MM.1S (cell line): ENCODE data around the gene PSMD14.

ENCODE experiments used
- DNase-seq: peaks from one replicate; pipeline ENCODE4 v3.0.0-alpha.2; 2015
- H2AFZ ChIP-seq: fragments of 300-600 bp; sonication (generic); 2 replicates; pipeline ENCODE4 v1.6.0; 2016; ENCODE audit warnings: antibody characterized with exemption, low read length
- H3F3A ChIP-seq: fragments of 300-600 bp; sonication (generic); 2 replicates; pipeline ENCODE4 v1.6.1; 2016; ENCODE audit warnings: mild to moderate bottlenecking, antibody characterized with exemption, low read length, moderate library complexity, mixed read lengths; ENCODE audit not compliant: insufficient read depth
- H3K27ac ChIP-seq: fragments of 300-600 bp; sonication (generic); 2 replicates; pipeline ENCODE4 v1.5.1; 2016; ENCODE audit warnings: mild to moderate bottlenecking, low read length
- H3K27me3 ChIP-seq: fragments of 300-600 bp; sonication (generic); replicated peaks from 2 replicates; pipeline ENCODE4 v1.6.0; 2016; ENCODE audit warnings: low read length; ENCODE audit not compliant: insufficient read depth
- H3K36me3 ChIP-seq: fragments of 300-600 bp; sonication (generic); replicated peaks from 2 replicates; pipeline ENCODE4 v1.6.1; 2016; ENCODE audit warnings: mild to moderate bottlenecking, low read length, mixed read lengths; ENCODE audit not compliant: insufficient read depth
- H3K4me1 ChIP-seq: fragments of 300-600 bp; sonication (generic); 2 replicates; pipeline ENCODE4 v1.6.1; 2016; ENCODE audit warnings: low read length, mixed read lengths
- H3K4me2 ChIP-seq: fragments of 300-600 bp; sonication (generic); 2 replicates; pipeline ENCODE4 v1.6.0; 2016; ENCODE audit warnings: low read depth, low read length
- H3K4me3 ChIP-seq: fragments of 300-600 bp; sonication (generic); 2 replicates; pipeline ENCODE4 v1.5.1; 2016; ENCODE audit warnings: low read length, mixed read lengths
- H3K79me2 ChIP-seq: fragments of 300-600 bp; sonication (generic); 2 replicates; pipeline ENCODE4 v1.6.1; 2016; ENCODE audit warnings: mixed run types, low read length, mixed read lengths
- H3K9ac ChIP-seq: fragments of 300-600 bp; sonication (generic); 2 replicates; pipeline ENCODE4 v1.6.1; 2016; ENCODE audit warnings: low read length, mixed read lengths
- H3K9me2 ChIP-seq: fragments of 300-600 bp; sonication (generic); replicated peaks from 2 replicates; pipeline ENCODE4 v1.6.1; 2016; ENCODE audit warnings: mild to moderate bottlenecking, low read length, mixed read lengths; ENCODE audit not compliant: insufficient read depth
- H3K9me3 ChIP-seq: fragments of 300-600 bp; sonication (generic); replicated peaks from 2 replicates; pipeline ENCODE4 v1.6.1; 2016; ENCODE audit warnings: mild to moderate bottlenecking, low read length, mixed read lengths; ENCODE audit not compliant: insufficient read depth
- H4K20me1 ChIP-seq: fragments of 300-600 bp; sonication (generic); 2 replicates; pipeline ENCODE4 v1.6.1; 2016; ENCODE audit warnings: mild to moderate bottlenecking, low read length, moderate library complexity, mixed read lengths; ENCODE audit not compliant: insufficient read depth
- CTCF ChIP-seq: fragments of 300-600 bp; sonication (generic); IDR thresholded peaks from 2 replicates; pipeline ENCODE4 v1.5.1; 2016; ENCODE audit warnings: antibody characterized with exemption, low read length, mixed read lengths
- EZH2 ChIP-seq: fragments of 300-600 bp; sonication (generic); optimal IDR thresholded peaks from 2 replicates; pipeline ENCODE3; 2017; ENCODE audit warnings: low read depth, mild to moderate bottlenecking, antibody characterized with exemption, low read length, mixed read lengths
- EZH2phosphoT487 ChIP-seq: fragments of 300-600 bp; sonication (generic); IDR thresholded peaks from 2 replicates; pipeline ENCODE4 v1.6.1; 2018; ENCODE audit warnings: antibody characterized with exemption, low read length

The PSMD14 gene

GRCh38 chr2:161388146-161388779 is 80.0 kb downstream of the PSMD14 start:
- H3K4me2 ChIP-seq: no peak overlapping the region
- H3K79me2 ChIP-seq: peaks cover 29% of the 10 kb centered on the region

GRCh38 chr2:161391737-161392506 is 83.7 kb downstream of the PSMD14 start:
- Histone ChIP-seq H4K20me1 (no peaks in the 10 kb centered on the region), H3K79me2 (peaks cover 28% of the 10 kb centered on the region), H3K9me2 (no peaks in the 10 kb centered on the region), H3K4me1 (peaks cover 2% of the 10 kb centered on the region; the same call in 1 of the 2 replicates), H3K9me3 (no peaks in the 10 kb centered on the region), H3K9ac (no peak overlapping the region), H2AFZ (no peak overlapping the region), H3K4me3 (no peak overlapping the region), H3K36me3 (peaks cover 17% of the 10 kb centered on the region), H3K27ac (no peak overlapping the region), H3F3A (no peaks in the 10 kb centered on the region), H3K4me2 (no peak overlapping the region), H3K27me3 (no peaks in the 10 kb centered on the region)
- DNase-seq: no peak
- no peak for TF ChIP-seq EZH2phosphoT487
- TF ChIP-seq EZH2: no peak
- no peak for TF ChIP-seq CTCF

More at GRCh38 chr2:161388146-161388779, 80.0 kb downstream of the PSMD14 start:
- H4K20me1 ChIP-seq: no peaks in the 10 kb centered on the region
- TF ChIP-seq EZH2 (no peak), EZH2phosphoT487 (no peak), CTCF (no peak)
- H3K9me2 ChIP-seq: no peaks in the 10 kb centered on the region
- no peaks in the 10 kb centered on the region; the same call in 1 of the 2 replicates for H3K36me3 ChIP-seq
- no peaks in the 10 kb centered on the region for H3K27me3 ChIP-seq
- peaks cover 9% of the 10 kb centered on the region; the same call in 1 of the 2 replicates for H3F3A ChIP-seq
- no peaks in the 10 kb centered on the region for H3K9me3 ChIP-seq
- peaks cover 20% of the 10 kb centered on the region for H3K4me1 ChIP-seq
- no peak overlapping the region for H3K27ac ChIP-seq
- H2AFZ ChIP-seq: no peak overlapping the region
- H3K4me3 ChIP-seq: no peak overlapping the region
- H3K9ac ChIP-seq: no peak overlapping the region
- no peak for DNase-seq

- no peaks in the 10 kb centered on the region for H3F3A ChIP-seq
- H3K27ac ChIP-seq: no peak overlapping the region
- no peaks in the 10 kb centered on the region for H3K79me2 ChIP-seq
- H4K20me1 ChIP-seq: no peaks in the 10 kb centered on the region
- DNase-seq: no peak
- no peaks in the 10 kb centered on the region for H3K9me3 ChIP-seq
- H3K4me3 ChIP-seq: no peak overlapping the region
- no peaks in the 10 kb centered on the region for H3K27me3 ChIP-seq
- no peak overlapping the region for H2AFZ ChIP-seq
- no peak overlapping the region for H3K4me2 ChIP-seq
- H3K4me1 ChIP-seq: no peaks in the 10 kb centered on the region
- H3K9me2 ChIP-seq: no peaks in the 10 kb centered on the region
- no peak overlapping the region for H3K9ac ChIP-seq
- TF ChIP-seq CTCF (no peak), EZH2phosphoT487 (no peak), EZH2 (no peak)
- H3K36me3 ChIP-seq: peaks cover 11% of the 10 kb centered on the region
These were observed 91.9 kb downstream of the PSMD14 start for GRCh38 chr2:161400076-161400475.
